HTR-8/SVneo (cell line): ENCODE measurements around the gene SERINC4.
A peak's percentile ranks its signal among the peaks of the same experiment; 100 is the strongest.
"Not testable (repeated sequence)": the region's sequence is repeated elsewhere in the genome, so short reads cannot be mapped to it uniquely, and the experiment has no call there.

Experiments
- DNase-seq: peaks from one replicate; pipeline ENCODE4 v3.0.0; 2011; ENCODE audit warnings: low spot score, mixed read lengths; ENCODE audit not compliant: insufficient read length
- FAIRE-seq: peaks from 2 replicates; lab custom pipeline; 2011; peaks lifted over from hg19 to GRCh38; lab: Jason Lieb, UNC

The SERINC4 gene

GRCh38 chr15:43763819-43764446 is 36.1 kb downstream of the SERINC4 start:
- FAIRE-seq (no peak), DNase-seq (no peak)

- DNase-seq: no peak
- no peak for FAIRE-seq
Measured at GRCh38 chr15:43762824-43763223, 37.2 kb downstream of the SERINC4 start.

- no peak for DNase-seq
Measured at GRCh38 chr15:43751885-43752284, 48.1 kb downstream of the SERINC4 start.

GRCh38 chr15:43749690-43750345 is 50.2 kb downstream of the SERINC4 start:
- no peak for DNase-seq
- FAIRE-seq: no peak

More at GRCh38 chr15:43751885-43752284, 48.1 kb downstream of the SERINC4 start:
- FAIRE-seq: no peak

GRCh38 chr15:43748376-43748775 is 51.6 kb downstream of the SERINC4 start:
- FAIRE-seq (no peak), DNase-seq (no peak)

- not testable (repeated sequence) for FAIRE-seq, DNase-seq
Measured at GRCh38 chr15:43746903-43747309, 53.1 kb downstream of the SERINC4 start.

- DNase-seq: peak; percentile 88
- FAIRE-seq: peak; percentile 90
Measured at GRCh38 chr15:43746245-43746902, 53.6 kb downstream of the SERINC4 start, which contains the start of gene PDIA3. TSS of gene PDIA3 (plus strand) at chr15:43746438. CDS start at chr15:43746540, 102 bp downstream.
